Ishikawa (cell line): Measurements from ENCODE around the gene CCR8.

Experiments
- CEBPB ChIP-seq: IDR thresholded peaks from 2 replicates; pipeline ENCODE4 v1.6.1; 2012
- CREB1 ChIP-seq: IDR thresholded peaks from 2 replicates; pipeline ENCODE4 v1.6.1; 2012; ENCODE audit warnings: low read depth
- EGR1 ChIP-seq: IDR thresholded peaks from 2 replicates; pipeline ENCODE4 v1.6.1; 2012
- EP300 ChIP-seq: IDR thresholded peaks from 2 replicates; pipeline ENCODE4 v1.6.1; 2012; ENCODE audit warnings: borderline replicate concordance
- FOXM1 ChIP-seq: IDR thresholded peaks from 2 replicates; pipeline ENCODE4 v1.6.1; 2012; ENCODE audit warnings: low read depth, borderline replicate concordance
- MAX ChIP-seq: IDR thresholded peaks from 2 replicates; pipeline ENCODE4 v1.6.1; 2012
- NFIC ChIP-seq: IDR thresholded peaks from 2 replicates; pipeline ENCODE4 v1.6.1; 2012
- RAD21 ChIP-seq: IDR thresholded peaks from 2 replicates; pipeline ENCODE4 v1.6.1; 2012; ENCODE audit warnings: low read depth
- REST ChIP-seq: IDR thresholded peaks from 2 replicates; pipeline ENCODE4 v1.6.1; 2012; ENCODE audit warnings: low read depth, mild to moderate bottlenecking
- TAF1 ChIP-seq: IDR thresholded peaks from 2 replicates; pipeline ENCODE4 v1.6.1; 2012; ENCODE audit warnings: low read depth, mild to moderate bottlenecking
- TCF12 ChIP-seq: IDR thresholded peaks from 2 replicates; pipeline ENCODE4 v1.6.1; 2012; ENCODE audit warnings: low read depth
- TEAD4 ChIP-seq: IDR thresholded peaks from 2 replicates; pipeline ENCODE4 v1.6.1; 2012
- USF1 ChIP-seq: IDR thresholded peaks from 2 replicates; pipeline ENCODE4 v1.6.1; 2012
- YY1 ChIP-seq: IDR thresholded peaks from 2 replicates; pipeline ENCODE4 v1.6.1; 2012; ENCODE audit warnings: low read depth
- ZBTB7A ChIP-seq: IDR thresholded peaks from 2 replicates; pipeline ENCODE4 v1.6.1; 2012; ENCODE audit warnings: low read depth

CCR8 gene

GRCh38 chr3:39346785-39347585 lies 17.5 kb downstream of the CCR8 start:
- TF ChIP-seq NFIC (no peak), ZBTB7A (no peak), REST (no peak), CEBPB (no peak), TCF12 (no peak), YY1 (no peak), EP300 (no peak), FOXM1 (no peak)

GRCh38 chr3:39347586-39347876 lies 18.0 kb downstream of the CCR8 start:
- TF ChIP-seq CREB1 (no peak), TAF1 (no peak), ZBTB7A (no peak)

- no peak for TF ChIP-seq CREB1
- TF ChIP-seq CEBPB, result no peak
- no peak for TF ChIP-seq TAF1
- TF ChIP-seq TEAD4, result no peak
- TF ChIP-seq EGR1, result no peak
- TF ChIP-seq NFIC, result no peak
These were observed 19.6 kb downstream of the CCR8 start for GRCh38 chr3:39349080-39349479.

GRCh38 chr3:39350714-39351113 lies 21.2 kb downstream of the CCR8 start:
- TF ChIP-seq EGR1, result no peak
- no peak for TF ChIP-seq EP300
- no peak for TF ChIP-seq TAF1
- no peak for TF ChIP-seq TEAD4
- TF ChIP-seq MAX, result no peak
- no peak for TF ChIP-seq YY1
- no peak for TF ChIP-seq CREB1
- no peak for TF ChIP-seq TCF12
- TF ChIP-seq FOXM1, result no peak

- no peak for TF ChIP-seq EGR1
- no peak for TF ChIP-seq EP300
- no peak for TF ChIP-seq RAD21
- TF ChIP-seq FOXM1, result no peak
- TF ChIP-seq TCF12, result no peak
- no peak for TF ChIP-seq TEAD4
- TF ChIP-seq USF1, result no peak
- TF ChIP-seq REST, result no peak
- TF ChIP-seq ZBTB7A, result no peak
- TF ChIP-seq YY1, result no peak
- no peak for TF ChIP-seq CREB1
- no peak for TF ChIP-seq MAX
- TF ChIP-seq CEBPB, result no peak
- TF ChIP-seq NFIC, result no peak
- TF ChIP-seq TAF1, result no peak
These were observed 28.8 kb downstream of the CCR8 start for GRCh38 chr3:39358333-39358732.

GRCh38 chr3:39361252-39361927 lies 31.9 kb downstream of the CCR8 start:
- no peak for TF ChIP-seq CEBPB
- TF ChIP-seq CREB1, result no peak
- no peak for TF ChIP-seq REST
- no peak for TF ChIP-seq YY1
